Endothelial cell of umbilical vein (primary cell): Measurements from ENCODE around the gene UBE2M. TPM values are rescaled to one million over a fixed set of nuclear protein-coding genes. Genes with fewer than 3 reads are reported as not detected.

Experiments
- BruUV-seq: library from RNA; stranded (reverse); fragments of 400-500 nt; replicated peaks from 2 replicates; lab custom pipeline; 2021; lab: Mats Ljungman, UMichigan
- CTCF ChIA-PET: fragments of 300-600, 350-600 bp; sonication (Branson Sonifier 250); formaldehyde crosslinking; loops from one replicate; lab custom pipeline; 2021; ENCODE audit warnings: antibody characterized with exemption, inconsistent platforms; lab: Charles Lee
- POLR2A ChIA-PET: fragments of 300-600, 350-600 bp; sonication (Branson Sonifier 250); formaldehyde crosslinking; loops from one replicate; lab custom pipeline; 2021; ENCODE audit warnings: antibody characterized with exemption, inconsistent platforms; lab: Charles Lee
- DNase-seq: peaks from one replicate; pipeline ENCODE4 v3.0.0-alpha.2; 2011; ENCODE audit warnings: low read depth, low spot score
- FAIRE-seq: peaks from 2 replicates; lab custom pipeline; 2011; peaks lifted over from hg19 to GRCh38; lab: Jason Lieb, UNC
- H2AFZ ChIP-seq: 2 replicates; pipeline ENCODE4 v1.6.0; 2012; ENCODE audit warnings: low read depth, low read length, control low read depth, inconsistent platforms
- H3K27ac ChIP-seq: 2 replicates; pipeline ENCODE4 v1.5.1; 2011; ENCODE audit warnings: low read depth, mild to moderate bottlenecking, control low read depth, low read length, moderate library complexity; ENCODE audit not compliant: insufficient read depth
- H3K27me3 ChIP-seq, 2 experiments: 2 replicates each; pipeline versions ENCODE4 v1.6.0 to v1.6.1; 2011; ENCODE audit warnings: low read length in 2 of 2, mixed read lengths in 1 of 2; ENCODE audit not compliant: control insufficient read depth in 2 of 2, insufficient read depth in 2 of 2
- H3K36me3 ChIP-seq, 2 experiments: 2 replicates in 1 of 2; 3 replicates in 1 of 2; pipeline ENCODE4 v1.5.1; 2011; ENCODE audit warnings: low read length in 2 of 2, mild to moderate bottlenecking in 1 of 2, moderate library complexity in 1 of 2; ENCODE audit not compliant: control insufficient read depth in 2 of 2, insufficient read depth in 2 of 2; ENCODE audit errors: extremely low read depth in 1 of 2
- H3K4me1 ChIP-seq: 3 replicates; pipeline ENCODE4 v1.5.1; 2011; ENCODE audit warnings: mild to moderate bottlenecking, low read length; ENCODE audit not compliant: control insufficient read depth, insufficient read depth; ENCODE audit errors: extremely low read depth
- H3K4me2 ChIP-seq: 2 replicates; pipeline ENCODE4 v1.6.1; 2011; ENCODE audit warnings: low read length, control low read depth, mixed read lengths; ENCODE audit not compliant: insufficient read depth
- H3K4me3 ChIP-seq, 3 experiments: fragments of 200-600 bp in 1 of 3; sonication (generic), shearing (Covaris generic) in 1 of 3; replicated peaks in 1 of 3; 2 replicates each; pipeline ENCODE4 v1.5.1; 2011 to 2016; ENCODE audit warnings: control low read depth in 3 of 3, low read length in 3 of 3, mild to moderate bottlenecking in 2 of 3, inconsistent platforms in 1 of 3, low read depth in 1 of 3, moderate library complexity in 1 of 3; ENCODE audit not compliant: insufficient read depth in 1 of 3
- H3K79me2 ChIP-seq: 2 replicates; pipeline ENCODE4 v1.6.0; 2012; ENCODE audit warnings: low read length, inconsistent platforms; ENCODE audit not compliant: control insufficient read depth, insufficient read depth
- H3K9ac ChIP-seq: replicated peaks from 2 replicates; pipeline ENCODE3; 2011; ENCODE audit warnings: low read length, control low read depth; ENCODE audit not compliant: insufficient read depth; ENCODE audit errors: extremely low read depth
- H3K9me1 ChIP-seq: replicated peaks from 3 replicates; pipeline ENCODE4 v1.6.0; 2011; ENCODE audit warnings: mild to moderate bottlenecking, low read length; ENCODE audit not compliant: control insufficient read depth, insufficient read depth; ENCODE audit errors: extremely low read depth
- H3K9me3 ChIP-seq: replicated peaks from 2 replicates; pipeline ENCODE4 v1.5.1; 2012; ENCODE audit warnings: low read length, inconsistent platforms; ENCODE audit not compliant: control insufficient read depth, insufficient read depth
- H4K20me1 ChIP-seq: replicated peaks from 2 replicates; pipeline ENCODE3; 2011; ENCODE audit warnings: mild to moderate bottlenecking, low read length; ENCODE audit not compliant: control insufficient read depth, insufficient read depth; ENCODE audit errors: extremely low read depth
- FOS ChIP-seq: IDR thresholded peaks from 2 replicates; pipeline ENCODE4 v1.6.1; 2011; ENCODE audit warnings: mild to moderate bottlenecking, low read length, moderate library complexity, borderline replicate concordance; ENCODE audit not compliant: insufficient read depth
- GATA2 ChIP-seq: IDR thresholded peaks from 2 replicates; pipeline ENCODE4 v1.7.0; 2011; ENCODE audit warnings: low read depth, mild to moderate bottlenecking, moderate library complexity, mixed read lengths, low read length; ENCODE audit not compliant: insufficient read length, insufficient read depth
- JUN ChIP-seq: IDR thresholded peaks from 2 replicates; pipeline ENCODE4 v1.6.1; 2011; ENCODE audit warnings: borderline replicate concordance, low read depth; ENCODE audit not compliant: insufficient read length, insufficient read depth
- MYC ChIP-seq: IDR thresholded peaks from one replicate; pipeline ENCODE4 v1.6.1; 2011; ENCODE audit warnings: mild to moderate bottlenecking, low read depth, low read length
- POLR2A ChIP-seq: IDR thresholded peaks from 2 replicates; pipeline ENCODE4 v1.6.1; 2012; ENCODE audit warnings: low read depth, mild to moderate bottlenecking, control low read depth, low read length
- POLR2AphosphoS5 ChIP-seq: IDR thresholded peaks from 2 replicates; pipeline ENCODE4 v1.6.1; 2012; ENCODE audit warnings: low read depth, mild to moderate bottlenecking, control low read depth, low read length, moderate library complexity; ENCODE audit not compliant: insufficient read depth
- dilution Hi-C: fragments of 300-500 bp; cut with MboI; formaldehyde crosslinking; loops from one replicate; pipeline ENCODE4 v1.15.0; 2019; ENCODE audit warnings: low sequenced_read_pairs; ENCODE audit not compliant: extremely low pct_ligation_motif_present
- intact Hi-C: fragments of 100-400 bp; cut with micrococcal nuclease; formaldehyde crosslinking; loops from one replicate; pipeline ENCODE4 v1.10.0; 2022
- polyA plus RNA-seq, 4 experiments: library from polyadenylated mRNA; depleted of rRNA in 3 of 4; stranded (reverse) in 3 of 4; unstranded in 1 of 4; fragments of >200 nt; gene quantifications; 2 replicates each; pipeline versions ENCODE4 v1.2.1 to v1.2.3, GENCODE V29; 2011 to 2012; ENCODE audit warnings: missing spikeins in 1 of 4
- total RNA-seq: library from RNA; stranded (reverse); gene quantifications from 2 replicates; pipeline ENCODE4 v1.2.3, GENCODE V29; 2021
- TF ChIP-seq, protein P1 (sequence below): IDR thresholded peaks from 2 replicates; pipeline ENCODE4 v1.6.1; 2011; ENCODE audit not compliant: insufficient read depth, insufficient read length
- TF ChIP-seq, protein P2 (sequence below), 2 donors: IDR thresholded peaks; 1 replicate in 1 of 2; 2 replicates in 1 of 2; pipeline ENCODE4 v1.5.1; 2011; ENCODE audit warnings: low read length in 2 of 2, mild to moderate bottlenecking in 2 of 2, moderate library complexity in 2 of 2, control low read depth in 1 of 2, inconsistent platforms in 1 of 2, low read depth in 1 of 2; ENCODE audit not compliant: insufficient read depth in 1 of 2; ENCODE audit errors: extremely low read depth in 1 of 2

The UBE2M gene
- total and polyA plus RNA-seq, 2 donors (not counting 3 experiments of a cell fraction or from before 2014, with no cell fraction given): 87.8 to 102 TPM

DNA sequence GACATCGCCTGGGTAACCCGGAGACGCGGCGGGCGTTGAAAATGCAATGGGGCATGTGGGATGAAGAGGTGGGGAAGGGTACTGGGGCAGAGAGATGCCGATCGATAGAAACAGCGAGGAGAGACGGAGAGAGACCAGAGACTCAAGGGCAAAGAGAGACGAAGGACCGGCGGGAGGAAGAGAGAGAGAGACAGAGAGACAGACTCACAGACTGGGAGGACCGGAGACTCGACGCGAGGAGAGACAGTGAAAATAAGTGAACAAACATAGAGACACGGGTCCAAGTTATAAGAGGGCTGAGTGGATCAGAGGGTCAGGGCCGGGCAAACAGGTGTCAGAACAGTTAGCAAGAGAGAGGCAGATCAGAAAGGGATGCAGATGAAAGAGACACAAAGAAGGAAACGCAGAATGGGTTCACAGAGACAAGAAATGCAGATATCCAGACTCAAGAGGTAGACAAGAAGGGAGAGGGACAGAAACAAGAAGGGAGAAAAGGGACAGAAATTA lies 15.3 kb upstream of the UBE2M start:
- ChIA-PET POLR2A (interaction anchor here (0.7 kb wide), 1 partner anchor 9 kb away, joined by 5 read pairs; no protein-coding TSS in a partner anchor), CTCF (interaction anchor here (8.9 kb wide), 1 partner anchor 54 kb away, joined by 111 read pairs; the partner anchor contains the start of gene ZBTB45)
- FAIRE-seq (no peak), DNase-seq (no peak)
- dilution Hi-C loops (no loop called here), intact Hi-C loops (loop anchor here (1.0 kb wide), 3 partner anchors 14 to 295 kb away; partner anchors contain the start of genes TRIM28 and ZNF8)
- no peaks in the 10 kb centered on the region for H3K9me3 ChIP-seq
- peak overlapping the region; percentile 57 for H3K27ac ChIP-seq
- peak overlapping the region; percentile 79 for H3K4me2 ChIP-seq
- H3K4me3 ChIP-seq: peak overlapping the region; percentile 7 to 55 (median 40)
- no peaks in the 10 kb centered on the region for H3K9me1 ChIP-seq
- no peaks in the 10 kb centered on the region for H3K27me3 ChIP-seq
- H2AFZ ChIP-seq: peak overlapping the region; percentile 65
- BruUV-seq: no TSS peak
- no peaks in the 10 kb centered on the region for H4K20me1 ChIP-seq
- H3K79me2 ChIP-seq: peaks cover 11% of the 10 kb centered on the region
- peak overlapping the region; percentile 26 for H3K9ac ChIP-seq
- H3K36me3 ChIP-seq: peaks cover 0 to 7% of the 10 kb centered on the region in 2 experiments
- peaks cover 16% of the 10 kb centered on the region for H3K4me1 ChIP-seq
- no peak for TF ChIP-seq JUN
- no peak for TF ChIP-seq POLR2A
- no peak for TF ChIP-seq MYC
- no peak for TF ChIP-seq POLR2AphosphoS5
- TF ChIP-seq, protein P1, sequence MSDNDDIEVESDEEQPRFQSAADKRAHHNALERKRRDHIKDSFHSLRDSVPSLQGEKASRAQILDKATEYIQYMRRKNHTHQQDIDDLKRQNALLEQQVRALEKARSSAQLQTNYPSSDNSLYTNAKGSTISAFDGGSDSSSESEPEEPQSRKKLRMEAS: peak; percentile 12
- TF ChIP-seq FOS: no peak
- TF ChIP-seq, protein P2, sequence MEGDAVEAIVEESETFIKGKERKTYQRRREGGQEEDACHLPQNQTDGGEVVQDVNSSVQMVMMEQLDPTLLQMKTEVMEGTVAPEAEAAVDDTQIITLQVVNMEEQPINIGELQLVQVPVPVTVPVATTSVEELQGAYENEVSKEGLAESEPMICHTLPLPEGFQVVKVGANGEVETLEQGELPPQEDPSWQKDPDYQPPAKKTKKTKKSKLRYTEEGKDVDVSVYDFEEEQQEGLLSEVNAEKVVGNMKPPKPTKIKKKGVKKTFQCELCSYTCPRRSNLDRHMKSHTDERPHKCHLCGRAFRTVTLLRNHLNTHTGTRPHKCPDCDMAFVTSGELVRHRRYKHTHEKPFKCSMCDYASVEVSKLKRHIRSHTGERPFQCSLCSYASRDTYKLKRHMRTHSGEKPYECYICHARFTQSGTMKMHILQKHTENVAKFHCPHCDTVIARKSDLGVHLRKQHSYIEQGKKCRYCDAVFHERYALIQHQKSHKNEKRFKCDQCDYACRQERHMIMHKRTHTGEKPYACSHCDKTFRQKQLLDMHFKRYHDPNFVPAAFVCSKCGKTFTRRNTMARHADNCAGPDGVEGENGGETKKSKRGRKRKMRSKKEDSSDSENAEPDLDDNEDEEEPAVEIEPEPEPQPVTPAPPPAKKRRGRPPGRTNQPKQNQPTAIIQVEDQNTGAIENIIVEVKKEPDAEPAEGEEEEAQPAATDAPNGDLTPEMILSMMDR (IDR thresholded peaks at IDR 0.05; ENCODE audit: extremely low read depth in 1 of 2, insufficient read depth in 1 of 2, low read depth in 1 of 2, low read length in 2 of 2): no peak
- TF ChIP-seq GATA2: no peak
